ENCODE results near the gene ESRRA.

Gene ESRRA

DNA sequence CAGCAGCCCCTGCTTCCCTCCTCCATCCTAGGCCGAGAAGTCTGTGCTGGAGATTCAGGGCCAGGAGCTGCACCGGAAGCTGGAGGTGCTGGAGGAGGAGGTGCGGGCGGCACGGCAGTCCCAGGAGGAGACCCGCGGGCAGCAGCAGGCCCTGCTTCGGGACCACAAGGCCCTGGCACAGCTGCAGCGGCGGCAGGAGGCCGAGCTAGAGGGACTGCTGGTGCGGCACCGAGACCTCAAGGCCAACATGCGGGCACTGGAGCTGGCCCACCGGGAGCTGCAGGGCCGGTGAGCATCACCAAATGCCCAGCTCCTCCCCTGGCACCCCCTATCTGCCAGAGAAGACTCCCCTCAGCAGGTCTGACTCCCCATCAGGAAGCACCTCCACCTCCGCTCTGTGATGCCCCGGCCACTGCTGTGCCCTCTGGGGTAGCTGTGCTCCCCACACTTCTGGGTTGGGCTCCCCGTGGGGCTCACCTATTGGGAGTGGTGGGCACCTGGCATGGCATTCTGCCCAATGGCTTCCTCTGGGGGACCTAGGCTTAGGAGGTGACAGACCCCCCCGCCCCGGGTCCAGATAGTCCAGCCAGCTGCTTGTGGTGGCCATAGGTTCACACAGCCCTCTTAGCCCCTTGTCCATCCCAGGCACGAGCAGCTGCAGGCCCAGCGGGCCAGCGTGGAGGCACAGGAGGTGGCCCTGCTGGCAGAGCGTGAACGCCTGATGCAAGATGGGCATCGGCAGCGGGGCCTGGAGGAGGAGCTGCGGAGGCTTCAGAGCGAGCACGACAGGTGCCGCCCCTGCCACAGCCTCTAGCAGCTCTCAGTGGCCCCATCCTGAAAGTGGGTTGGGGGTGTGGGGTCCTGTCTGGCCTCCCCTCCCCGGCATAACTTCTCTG is 47.0 kb downstream of the ESRRA start:
- no peak for DNase-seq

DNA sequence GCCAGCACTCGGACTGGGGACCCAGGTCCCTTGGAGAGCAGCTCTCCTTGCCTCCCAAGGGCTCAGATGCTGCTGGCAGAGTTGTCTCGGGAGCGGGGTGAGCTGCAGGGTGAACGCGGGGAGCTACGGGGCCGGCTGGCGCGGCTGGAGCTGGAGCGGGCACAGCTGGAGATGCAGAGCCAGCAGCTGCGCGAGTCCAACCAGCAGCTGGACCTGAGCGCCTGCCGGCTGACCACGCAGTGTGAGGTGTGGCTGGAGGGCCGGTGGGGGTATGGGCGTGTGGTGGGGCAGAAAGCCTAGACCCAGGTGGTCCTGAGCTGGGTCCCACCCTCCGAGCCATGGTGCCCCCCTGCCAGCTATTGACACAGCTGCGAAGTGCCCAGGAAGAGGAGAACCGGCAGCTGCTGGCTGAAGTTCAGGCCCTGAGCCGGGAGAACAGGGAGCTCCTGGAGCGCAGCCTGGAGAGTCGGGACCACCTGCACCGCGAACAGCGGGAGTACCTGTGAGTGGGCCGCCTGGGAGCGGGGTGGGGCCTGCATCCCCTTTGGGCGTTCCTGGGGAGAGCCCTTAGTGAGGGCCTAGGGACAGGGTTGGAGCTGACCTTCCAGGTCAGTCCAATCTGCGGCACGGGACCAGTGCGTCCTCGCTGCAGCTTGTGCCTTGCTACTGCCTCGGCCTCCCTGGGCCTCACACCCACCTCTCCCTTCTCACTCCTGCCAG is 47.8 kb downstream of the ESRRA start:
- no peak for DNase-seq

DNA sequence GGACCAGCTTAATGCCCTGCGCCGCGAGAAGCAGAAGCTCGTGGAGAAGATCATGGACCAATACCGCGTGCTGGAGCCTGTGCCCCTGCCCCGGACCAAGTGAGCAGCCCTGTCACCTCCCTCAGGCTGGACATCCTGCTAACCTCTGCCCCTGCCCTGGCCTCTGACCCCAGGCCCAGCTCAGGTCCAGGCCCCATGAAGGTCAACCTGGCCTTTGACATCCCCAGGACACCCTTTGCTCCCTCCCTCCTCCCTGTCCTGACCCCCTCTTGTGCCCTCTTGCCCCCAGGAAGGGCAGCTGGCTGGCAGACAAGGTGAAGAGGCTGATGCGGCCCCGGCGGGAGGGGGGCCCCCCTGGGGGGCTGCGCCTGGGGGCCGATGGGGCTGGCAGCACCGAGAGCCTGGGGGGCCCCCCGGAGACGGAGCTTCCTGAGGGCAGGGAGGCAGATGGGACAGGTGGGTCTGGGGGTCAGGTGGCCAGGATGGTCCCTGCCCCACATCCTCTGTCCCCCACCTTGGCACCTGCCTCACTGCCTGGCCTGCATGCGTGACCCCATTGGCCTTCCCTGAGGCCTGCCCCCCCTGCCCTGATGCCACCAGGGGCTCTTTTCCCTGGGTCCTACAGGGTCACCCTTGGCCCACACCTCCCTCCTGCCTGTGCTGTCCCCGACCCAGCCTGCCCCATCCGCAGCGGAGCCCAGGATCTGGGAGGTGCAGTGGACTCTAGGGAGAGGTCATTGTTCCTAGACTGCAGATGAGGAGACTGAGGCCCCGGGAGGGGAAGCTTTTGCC is 48.6 kb downstream of the ESRRA start:
- DNase-seq = no peak

DNA sequence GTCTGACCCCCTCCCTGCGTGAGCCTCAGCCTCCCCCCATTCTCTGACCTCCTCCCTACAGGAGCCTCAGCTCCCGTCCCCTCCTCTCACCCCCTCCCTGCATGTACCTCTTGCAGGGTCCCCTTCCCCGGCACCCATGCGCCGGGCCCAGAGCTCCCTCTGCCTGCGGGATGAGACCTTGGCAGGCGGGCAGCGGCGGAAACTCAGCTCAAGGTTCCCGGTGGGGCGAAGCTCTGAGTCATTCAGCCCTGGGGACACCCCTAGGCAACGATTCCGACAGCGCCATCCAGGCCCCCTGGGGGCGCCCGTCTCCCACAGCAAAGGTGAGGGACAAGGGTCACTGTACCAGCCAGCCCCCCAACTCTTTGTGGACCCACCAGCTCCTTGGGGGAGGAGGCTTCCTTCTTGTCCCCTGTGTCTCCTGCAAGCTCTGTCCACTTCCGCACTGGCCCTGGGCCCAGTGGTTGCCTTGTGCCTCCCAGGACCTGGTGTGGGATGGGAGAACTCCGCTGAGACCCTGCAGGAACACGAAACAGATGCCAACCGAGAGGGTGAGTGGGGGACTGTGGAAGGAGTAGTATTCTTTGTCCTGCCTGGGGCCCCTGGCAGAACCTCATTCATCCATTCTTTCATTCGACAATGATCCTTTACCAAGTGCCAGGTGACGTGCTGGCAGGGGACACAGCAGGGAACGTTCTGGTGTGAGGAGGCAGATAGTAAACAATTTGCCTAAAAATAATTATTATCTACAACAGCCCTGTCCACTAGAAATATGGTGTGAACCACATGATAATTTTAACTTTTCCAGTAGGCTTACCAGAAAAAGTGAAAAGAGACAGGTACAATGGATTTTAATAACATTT is 50.0 kb downstream of the ESRRA start:
- peak; percentile 71 for DNase-seq

DNA sequence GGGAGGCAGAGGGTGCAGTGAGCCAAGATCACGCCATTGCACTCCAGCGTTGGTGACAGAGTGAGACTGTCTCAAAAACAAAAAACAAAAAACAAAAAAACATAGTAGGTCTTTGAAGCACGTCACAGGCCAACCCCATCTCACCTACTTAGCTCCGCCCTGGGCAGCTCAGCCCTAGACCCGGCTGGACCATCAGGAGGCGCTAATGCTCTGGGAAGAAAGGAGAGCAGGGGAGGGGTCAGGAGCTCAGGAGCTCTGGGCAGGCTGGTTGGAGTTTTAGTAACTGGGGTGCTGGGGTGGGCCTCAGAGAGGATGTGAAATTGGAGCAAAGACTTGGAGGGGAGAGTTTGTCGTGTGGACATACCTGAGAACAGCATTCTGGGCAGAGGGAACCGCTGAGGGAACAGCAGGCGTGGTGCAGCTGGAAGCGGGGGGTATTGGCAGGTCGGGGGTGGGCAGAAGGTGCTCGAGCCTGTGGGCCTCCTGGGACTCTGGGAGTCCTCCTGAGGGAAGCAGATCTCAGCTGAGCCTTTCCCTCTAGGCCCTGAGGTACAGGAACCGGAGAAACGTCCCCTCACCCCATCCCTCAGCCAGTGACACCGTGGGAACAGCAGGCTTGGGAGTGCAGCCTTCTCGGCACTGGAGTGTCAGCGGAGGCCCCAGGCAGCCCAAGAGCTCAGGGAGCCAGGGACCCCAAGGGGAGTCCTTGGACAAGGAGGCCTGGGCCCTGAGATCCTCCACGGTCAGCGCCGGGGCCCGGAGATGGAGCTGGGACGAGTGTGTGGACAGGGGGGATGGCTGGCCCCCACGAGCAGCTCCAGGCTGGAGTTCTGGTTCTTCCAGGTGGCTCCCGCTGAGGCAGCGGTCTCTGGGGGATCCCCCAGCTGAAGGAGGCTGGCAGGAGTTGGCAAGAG is 51.4 kb downstream of the ESRRA start:
- peak; percentile 54 for DNase-seq

DNA sequence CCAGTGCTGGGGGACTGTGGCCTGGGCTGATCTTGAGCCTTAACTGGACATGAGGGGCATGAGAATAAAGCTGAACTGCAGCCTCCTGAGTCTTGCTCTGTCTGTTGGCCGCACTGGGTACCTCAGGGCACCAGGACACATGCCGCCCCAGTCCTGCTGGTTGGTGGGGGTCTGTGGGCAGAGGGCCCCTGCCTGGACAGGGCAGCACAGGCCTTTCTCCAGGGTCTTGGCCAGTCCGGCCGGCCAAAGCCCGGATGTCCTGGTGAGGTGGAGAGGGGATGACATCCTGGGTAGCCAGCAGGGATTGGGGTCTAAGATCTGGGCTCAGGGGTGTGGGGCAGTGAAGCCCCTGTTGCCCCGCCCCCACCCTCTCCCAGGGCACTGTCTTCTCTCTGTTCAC is 52.1 kb downstream of the ESRRA start:
- DNase-seq = no peak

DNA sequence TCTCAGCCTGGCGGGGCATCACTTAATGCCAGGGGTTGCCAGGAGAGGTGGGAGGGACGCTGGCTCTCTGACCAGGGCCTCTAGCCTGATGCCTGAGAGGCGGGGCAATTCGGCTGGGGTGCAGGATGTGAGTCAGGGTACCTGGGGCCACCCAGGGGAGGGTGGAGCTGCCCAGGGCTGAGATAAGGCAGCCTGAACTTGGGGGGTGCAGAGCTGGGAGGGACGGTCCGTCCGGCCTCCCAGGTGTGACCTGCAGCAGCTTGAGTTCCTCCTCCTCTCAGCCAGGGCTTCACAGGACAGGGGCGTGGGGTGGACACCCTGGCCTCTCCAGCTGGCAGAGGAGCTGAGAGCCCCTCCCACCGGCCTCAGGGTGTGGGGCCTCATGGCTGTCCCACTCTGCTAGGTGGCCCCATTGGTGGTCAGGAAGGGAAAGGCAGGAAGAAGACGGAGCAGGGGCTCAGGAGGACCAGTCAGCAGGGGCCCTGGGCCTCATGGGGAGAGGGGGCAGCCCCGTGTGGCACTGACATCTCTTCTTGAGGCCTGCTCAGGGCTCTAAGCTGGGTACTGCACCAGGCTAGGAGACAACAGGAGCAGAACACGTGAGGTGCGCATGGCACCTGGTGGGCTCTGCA is 52.7 kb downstream of the ESRRA start:
- DNase-seq = no peak

DNA sequence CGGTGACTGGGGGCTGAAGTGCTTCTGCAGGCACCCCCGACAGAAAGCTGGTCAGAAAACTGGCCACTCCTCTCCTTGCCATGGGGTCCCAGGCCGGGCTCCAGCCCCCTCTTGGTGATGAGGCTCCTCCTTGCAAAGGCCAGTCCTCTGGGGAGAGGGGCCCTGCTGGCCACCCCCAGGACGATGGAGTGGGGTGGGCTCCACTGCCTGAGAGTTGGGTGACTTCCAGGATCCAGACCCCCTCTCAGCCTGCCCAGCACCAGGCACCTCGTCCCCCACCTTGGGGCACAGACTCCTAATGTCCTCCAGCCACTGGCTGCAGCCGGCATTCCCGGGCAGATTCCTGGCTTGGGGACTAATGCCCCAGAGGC is 53.2 kb downstream of the ESRRA start:
- DNase-seq = no peak

DNA sequence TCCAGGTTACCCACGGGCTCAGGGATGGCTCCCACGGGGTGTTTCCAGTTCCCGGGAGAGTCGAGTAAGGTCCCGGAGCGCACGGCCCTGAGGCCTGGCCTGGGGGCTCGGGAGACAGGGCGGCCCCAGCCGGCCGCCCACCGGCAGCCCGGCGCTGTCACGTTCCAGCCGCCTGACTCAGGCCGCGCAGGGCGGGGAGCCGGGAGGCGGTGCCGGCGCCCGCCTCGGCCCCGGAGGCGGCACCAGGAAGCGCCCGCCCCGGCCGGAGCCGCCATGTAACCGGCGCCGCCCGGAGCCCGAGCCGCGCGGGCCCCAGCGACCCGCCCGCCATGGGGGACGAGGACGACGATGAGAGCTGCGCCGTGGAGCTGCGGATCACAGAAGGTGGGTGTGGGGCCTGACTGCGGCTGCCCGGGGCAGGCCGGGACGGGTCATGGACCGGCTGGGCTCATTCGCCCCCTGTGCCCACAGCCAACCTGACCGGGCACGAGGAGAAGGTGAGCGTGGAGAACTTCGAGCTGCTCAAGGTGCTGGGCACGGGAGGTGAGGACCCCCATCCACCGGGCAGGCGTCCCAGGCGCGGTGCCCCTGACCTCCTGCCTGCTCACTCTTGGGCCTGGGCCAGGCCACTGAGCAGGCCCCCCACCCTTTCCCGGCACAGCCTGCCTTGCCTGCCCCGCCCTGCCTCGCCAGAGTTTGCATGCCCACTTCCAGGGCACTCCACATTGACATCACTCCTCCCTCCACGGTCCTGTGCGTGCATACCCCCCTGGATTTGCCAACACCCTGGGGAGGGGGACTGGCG is 53.8 kb downstream of the ESRRA start, which contains the start of gene RPS6KA4:
Gene RPS6KA4, plus strand, starts transcription at position 256 of the 805 bp plus-strand sequence. Its CDS starts 74 bp downstream, at position 330.
- peak; percentile 78 for DNase-seq

DNA sequence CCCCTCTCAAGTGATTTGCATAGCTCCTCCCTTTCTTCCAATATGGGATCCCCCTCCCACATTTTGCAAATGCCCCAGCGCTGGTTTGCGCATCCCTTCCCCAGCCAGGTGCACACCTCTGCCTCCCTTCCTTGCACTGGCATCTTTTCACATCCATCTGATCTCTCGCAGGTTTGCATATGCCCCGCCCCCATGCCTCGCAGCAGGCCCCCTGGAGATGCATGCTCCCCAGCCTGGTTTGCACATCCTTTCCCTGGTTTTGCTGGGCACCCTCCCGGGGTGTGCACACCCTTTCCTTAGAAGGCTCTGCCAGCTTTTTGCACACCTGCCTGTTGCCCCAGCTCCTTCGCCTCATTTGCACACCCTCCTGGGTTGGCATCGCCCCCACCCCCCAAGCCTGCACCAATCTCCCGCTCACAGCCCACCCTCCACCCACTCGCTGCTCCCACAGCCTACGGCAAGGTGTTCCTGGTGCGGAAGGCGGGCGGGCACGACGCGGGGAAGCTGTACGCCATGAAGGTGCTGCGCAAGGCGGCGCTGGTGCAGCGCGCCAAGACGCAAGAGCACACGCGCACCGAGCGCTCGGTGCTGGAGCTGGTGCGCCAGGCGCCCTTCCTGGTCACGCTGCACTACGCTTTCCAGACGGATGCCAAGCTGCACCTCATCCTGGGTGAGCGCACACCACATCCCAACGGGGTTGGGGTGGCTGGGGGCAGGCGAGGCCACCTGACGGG is 54.6 kb downstream of the ESRRA start:
- peak; percentile 25 for DNase-seq

DNA sequence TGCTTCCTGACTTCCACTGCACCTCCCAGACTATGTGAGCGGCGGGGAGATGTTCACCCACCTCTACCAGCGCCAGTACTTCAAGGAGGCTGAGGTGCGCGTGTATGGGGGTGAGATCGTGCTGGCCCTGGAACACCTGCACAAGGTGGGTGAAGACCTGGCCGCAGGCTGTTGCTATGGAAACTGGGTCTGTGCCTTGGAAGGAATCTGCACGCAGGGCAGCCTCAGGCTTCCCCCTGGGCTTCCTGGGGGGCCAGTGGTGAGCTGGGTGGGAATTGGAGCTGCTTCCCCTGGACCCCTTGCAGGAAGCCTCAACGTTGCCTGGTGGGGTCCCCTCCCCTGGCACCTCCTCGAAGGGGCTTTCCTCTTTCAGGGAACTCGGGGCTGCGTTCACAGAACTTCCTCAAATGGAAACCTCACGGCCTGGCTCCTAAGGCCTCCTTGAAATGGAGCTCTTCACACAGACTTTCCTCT is 55.2 kb downstream of the ESRRA start:
- DNase-seq = peak; percentile 43

DNA sequence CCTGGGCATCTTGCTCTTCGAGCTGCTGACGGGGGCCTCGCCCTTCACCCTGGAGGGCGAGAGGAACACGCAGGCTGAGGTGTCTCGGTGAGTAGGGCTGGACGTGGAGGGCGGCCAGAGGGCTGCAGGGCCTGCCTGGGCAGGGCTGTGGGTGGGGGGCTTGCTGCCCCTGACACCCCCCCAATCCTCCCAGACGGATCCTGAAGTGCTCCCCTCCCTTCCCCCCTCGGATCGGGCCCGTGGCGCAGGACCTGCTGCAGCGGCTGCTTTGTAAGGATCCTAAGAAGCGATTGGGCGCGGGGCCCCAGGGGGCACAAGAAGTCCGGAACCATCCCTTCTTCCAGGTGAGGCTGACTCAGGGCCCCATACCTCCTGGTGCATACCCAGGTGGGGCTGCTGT is 56.3 kb downstream of the ESRRA start:
- DNase-seq = no peak

DNA sequence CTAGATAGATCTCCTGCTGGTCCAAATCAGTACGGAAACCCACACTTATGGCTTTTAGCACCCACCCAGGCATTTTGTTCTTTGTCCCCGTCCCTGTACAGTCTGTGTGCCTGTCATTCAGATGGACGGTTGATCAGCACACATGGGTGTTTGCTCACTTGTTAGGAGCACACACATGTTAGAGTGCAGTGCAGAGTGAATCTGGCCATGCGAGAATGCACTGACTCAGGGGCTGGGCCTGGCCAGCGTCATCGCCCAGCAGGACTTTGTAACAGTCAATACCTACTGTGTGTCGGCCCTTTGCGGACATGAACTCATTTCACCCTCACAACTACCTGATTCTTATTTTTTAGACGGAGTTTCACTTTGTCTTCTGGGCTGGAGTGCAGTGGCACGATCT is 57.0 kb downstream of the ESRRA start:
- DNase-seq = no peak

DNA sequence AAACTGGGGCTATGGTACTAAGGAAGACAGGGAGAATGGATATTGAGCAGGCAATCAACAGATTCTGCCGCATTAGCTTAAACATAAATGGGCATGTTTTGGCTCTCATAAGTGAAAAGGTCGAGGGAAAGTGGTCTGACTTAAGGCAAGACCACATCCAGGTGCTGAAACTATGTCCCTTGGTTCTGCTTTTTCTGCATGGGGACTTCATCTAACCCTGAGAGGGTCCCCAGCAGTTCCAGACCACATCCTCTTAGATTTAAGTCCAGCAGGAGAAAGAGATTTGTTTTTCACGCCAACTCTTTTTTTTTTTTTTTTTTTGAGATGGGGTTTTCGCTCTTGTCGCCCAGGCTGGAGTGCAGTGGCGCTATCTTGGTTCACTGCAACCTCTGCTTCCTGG is 59.1 kb downstream of the ESRRA start:
- DNase-seq = no peak

DNA sequence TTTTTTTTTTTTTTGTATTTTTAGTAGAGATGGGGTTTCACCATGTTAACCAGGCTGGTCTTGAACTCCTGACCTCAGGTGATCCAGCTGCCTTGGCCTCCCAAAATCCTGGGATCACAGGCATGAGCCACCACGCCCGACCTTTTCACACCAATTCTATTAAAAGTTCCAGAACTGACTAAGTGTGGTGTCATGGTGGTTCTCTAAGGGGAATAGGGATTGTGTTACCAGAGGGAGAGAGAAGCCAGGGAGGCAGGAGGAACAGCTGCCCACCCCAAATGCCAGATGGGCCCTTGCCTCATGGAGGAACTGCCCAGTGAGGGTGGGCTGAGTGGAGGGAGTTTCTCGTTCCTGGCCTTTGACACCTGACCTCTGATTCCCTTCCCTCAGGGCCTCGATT is 59.6 kb downstream of the ESRRA start:
- DNase-seq = no peak

Data from inflammatory macrophage treated with lipopolysaccharide for 4 hours (primary cell).